Endodermal cell (in vitro differentiated cells): ENCODE data around the gene GATA3. TPM values are rescaled to one million over a fixed set of nuclear protein-coding genes. Genes with fewer than 3 reads are reported as not detected.
A peak's percentile ranks its signal among the peaks of the same experiment; 100 is the strongest.

Source experiments
- DNase-seq: peaks from one replicate; pipeline ENCODE4 v3.0.0-alpha.2; 2017
- H3K27ac ChIP-seq: 2 replicates; pipeline ENCODE4 v1.5.1; 2013; ENCODE audit warnings: mild to moderate bottlenecking, low read depth, low read length, moderate library complexity
- H3K27me3 ChIP-seq: 2 replicates; pipeline ENCODE4 v1.6.1; 2013; ENCODE audit warnings: mild to moderate bottlenecking, low read length, moderate library complexity; ENCODE audit not compliant: insufficient read depth, control insufficient read depth, poor library complexity, severe bottlenecking
- H3K36me3 ChIP-seq: 2 replicates; pipeline ENCODE4 v1.7.0; 2013; ENCODE audit warnings: mild to moderate bottlenecking, low read length, moderate library complexity; ENCODE audit not compliant: control insufficient read depth, insufficient read depth
- H3K4me1 ChIP-seq: one replicate; pipeline ENCODE4 v1.7.0; 2013; ENCODE audit warnings: low read length; ENCODE audit not compliant: control insufficient read depth, insufficient read depth
- H3K4me3 ChIP-seq: 2 replicates; pipeline ENCODE4 v1.5.1; 2013; ENCODE audit warnings: mild to moderate bottlenecking, low read length, moderate library complexity
- H3K9ac ChIP-seq: 2 replicates; pipeline ENCODE4 v1.6.1; 2013; ENCODE audit warnings: mild to moderate bottlenecking, low read length, moderate library complexity; ENCODE audit not compliant: poor library complexity, severe bottlenecking; ENCODE audit errors: extremely low read depth
- H3K9me3 ChIP-seq: 2 replicates; pipeline ENCODE4 v1.6.1; 2013; ENCODE audit warnings: mild to moderate bottlenecking, low read length, moderate library complexity; ENCODE audit not compliant: control insufficient read depth
- H3K27ac Mint-ChIP-seq: 2 replicates; pipeline ENCODE4 v1.8.0; 2020; ENCODE audit warnings: mixed read lengths
- H3K27me3 Mint-ChIP-seq: 2 replicates; pipeline ENCODE4 v1.8.0; 2021; ENCODE audit warnings: mild to moderate bottlenecking, mixed read lengths; ENCODE audit not compliant: insufficient read depth
- H3K36me3 Mint-ChIP-seq: 2 replicates; pipeline ENCODE4 v1.8.0; 2020; ENCODE audit warnings: low read depth, mixed read lengths
- H3K4me1 Mint-ChIP-seq: 2 replicates; pipeline ENCODE4 v1.8.0; 2020; ENCODE audit warnings: mixed read lengths
- H3K4me3 Mint-ChIP-seq: 2 replicates; pipeline ENCODE4 v1.8.0; 2020; ENCODE audit warnings: mild to moderate bottlenecking, moderate library complexity, mixed read lengths
- H3K9me3 Mint-ChIP-seq: 2 replicates; pipeline ENCODE4 v1.8.0; 2020; ENCODE audit warnings: mild to moderate bottlenecking, mixed read lengths
- CTCF ChIP-seq: fragments of 200-600 bp; sonication (generic); conservative IDR thresholded peaks from 2 replicates; pipeline ENCODE4 v1.5.0; 2021; ENCODE audit warnings: antibody characterized with exemption, mild to moderate bottlenecking
- WGBS, 2 experiments: methylation state at CpG; one replicate each; pipeline versions ENCODE4 v1.1.5 to v1.1.7; 2013; ENCODE audit warnings: missing lambda C conversion rate in 2 of 2, mixed read lengths in 1 of 2; ENCODE audit not compliant: insufficient coverage in 1 of 2, insufficient read length in 1 of 2; 5-methylcytosine and 5-hydroxymethylcytosine counted together
- total RNA-seq, 2 donors: library from RNA; stranded (reverse); fragmentation: NEBNext Ultra II Directional in 1 of 2; extraction: Animal tissue kit (Norgen Biotek cat#: 25700) in 1 of 2; gene quantifications; 2 replicates in 1 of 2; 3 replicates in 1 of 2; pipeline ENCODE4 v1.2.1, GENCODE V29; 2021

The GATA3 gene
- total RNA-seq, 2 donors from 2014 or later: 51.3 to 103 TPM

GRCh38 chr10:8032558-8032957 is 21.9 kb upstream of the GATA3 start:
- H3K27ac Mint-ChIP-seq: no peak overlapping the region
- Histone ChIP-seq H3K36me3 (no peaks in the 10 kb centered on the region), H3K9me3 (no peaks in the 10 kb centered on the region), H3K4me3 (no peak overlapping the region), H3K4me1 (peaks cover 9% of the 10 kb centered on the region), H3K27me3 (peaks cover 75% of the 10 kb centered on the region), H3K27ac (no peak overlapping the region), H3K9ac (no peak overlapping the region)
- peaks cover 19% of the 10 kb centered on the region for H3K4me1 Mint-ChIP-seq
- 94 to 95% methylated on average over 7 of the region's 7 CpGs for WGBS, 2 experiments
- no peaks in the 10 kb centered on the region for H3K36me3 Mint-ChIP-seq
- peaks cover 82% of the 10 kb centered on the region for H3K27me3 Mint-ChIP-seq
- DNase-seq: no peak
- no peaks in the 10 kb centered on the region for H3K9me3 Mint-ChIP-seq
- no peak for TF ChIP-seq CTCF
- no peak overlapping the region for H3K4me3 Mint-ChIP-seq

- H3K27me3 Mint-ChIP-seq: peaks cover 95% of the 10 kb centered on the region
- no peak overlapping the region for H3K27ac Mint-ChIP-seq
- no peak overlapping the region for H3K4me3 ChIP-seq
- H3K4me1 Mint-ChIP-seq: peaks cover 27% of the 10 kb centered on the region
- H3K27me3 ChIP-seq: peaks cover 89% of the 10 kb centered on the region
- no peak for TF ChIP-seq CTCF
- H3K4me1 ChIP-seq: peaks cover 9% of the 10 kb centered on the region
- H3K36me3 Mint-ChIP-seq: no peaks in the 10 kb centered on the region
- H3K9me3 Mint-ChIP-seq: no peaks in the 10 kb centered on the region
- no peak overlapping the region for H3K27ac ChIP-seq
- peak; percentile 77 for DNase-seq
- no peak overlapping the region for H3K9ac ChIP-seq
- H3K36me3 ChIP-seq: no peaks in the 10 kb centered on the region
- no peaks in the 10 kb centered on the region for H3K9me3 ChIP-seq
- 6 to 13% methylated on average over 13 to 45 of the region's 45 CpGs for WGBS, 2 experiments
- H3K4me3 Mint-ChIP-seq: peak overlapping the region; percentile 44
These were observed 20.5 kb upstream of the GATA3 start for GRCh38 chr10:8033812-8034465.

- 0 to 1% methylated on average over 3 to 37 of the region's 37 CpGs for WGBS, 2 experiments
- H3K36me3 ChIP-seq: no peaks in the 10 kb centered on the region
- TF ChIP-seq CTCF: no peak
- H3K4me1 Mint-ChIP-seq: peaks cover 31% of the 10 kb centered on the region
- no peaks in the 10 kb centered on the region for H3K9me3 ChIP-seq
- H3K9me3 Mint-ChIP-seq: no peaks in the 10 kb centered on the region
- no peaks in the 10 kb centered on the region for H3K36me3 Mint-ChIP-seq
- no peak overlapping the region for H3K9ac ChIP-seq
- peaks cover 95% of the 10 kb centered on the region for H3K27me3 ChIP-seq
- H3K4me3 Mint-ChIP-seq: peak overlapping the region; percentile 44
- peaks cover 9% of the 10 kb centered on the region for H3K4me1 ChIP-seq
- H3K27ac Mint-ChIP-seq: no peak overlapping the region
- H3K27me3 Mint-ChIP-seq: peaks cover 99% of the 10 kb centered on the region
- no peak overlapping the region for H3K27ac ChIP-seq
- no peak overlapping the region for H3K4me3 ChIP-seq
- DNase-seq: peak; percentile 72
These were observed 20.0 kb upstream of the GATA3 start for GRCh38 chr10:8034466-8035005.
